TTC549 (cell line): Measurements from ENCODE around the gene FAM219A.
"Not testable (repeated sequence)": the region's sequence is repeated elsewhere in the genome, so short reads cannot be mapped to it uniquely, and the experiment has no call there.

Source experiments
- FAIRE-seq: peaks from 2 replicates; lab custom pipeline; 2012; peaks lifted over from hg19 to GRCh38; lab: Jason Lieb, UNC

FAM219A gene

GRCh38 chr9:34482746-34483145 lies 24.4 kb upstream of the FAM219A start:
- FAIRE-seq, result not testable (repeated sequence)

- FAIRE-seq, result not testable (repeated sequence)
These were observed 23.2 kb upstream of the FAM219A start for GRCh38 chr9:34481620-34482019.

GRCh38 chr9:34479431-34479866 lies 21.1 kb upstream of the FAM219A start:
- no peak for FAIRE-seq

- FAIRE-seq, result no peak
These were observed 19.2 kb upstream of the FAM219A start for GRCh38 chr9:34477541-34477940.

- FAIRE-seq, result no peak
These were observed 16.7 kb upstream of the FAM219A start for GRCh38 chr9:34475097-34475496.

GRCh38 chr9:34465468-34465867 lies 7.1 kb upstream of the FAM219A start:
- no peak for FAIRE-seq

GRCh38 chr9:34464571-34464970 lies 6.2 kb upstream of the FAM219A start:
- FAIRE-seq, result no peak

GRCh38 chr9:34463901-34464232 lies 5.5 kb upstream of the FAM219A start:
- FAIRE-seq, result no peak

GRCh38 chr9:34463098-34463900 lies 4.9 kb upstream of the FAM219A start:
- FAIRE-seq, result no peak

- no peak for FAIRE-seq
These were observed 1.6 kb upstream of the FAM219A start for GRCh38 chr9:34459941-34460340.

GRCh38 chr9:34459356-34459755 lies 986 bp upstream of the FAM219A start:
- no peak for FAIRE-seq

- no peak for FAIRE-seq
These were observed 580 bp upstream of the FAM219A start for GRCh38 chr9:34458959-34459340.

GRCh38 chr9:34457266-34458012 lies 931 bp downstream of the FAM219A start:
- no peak for FAIRE-seq

GRCh38 chr9:34456746-34457145 lies 1.6 kb downstream of the FAM219A start:
- no peak for FAIRE-seq

GRCh38 chr9:34456151-34456550 lies 2.2 kb downstream of the FAM219A start:
- no peak for FAIRE-seq

- no peak for FAIRE-seq
These were observed 3.8 kb downstream of the FAM219A start for GRCh38 chr9:34454571-34455065.

GRCh38 chr9:34452568-34452967 lies 5.8 kb downstream of the FAM219A start:
- no peak for FAIRE-seq

- no peak for FAIRE-seq
These were observed 6.8 kb downstream of the FAM219A start for GRCh38 chr9:34451545-34451944.

- FAIRE-seq, result no peak
These were observed 7.2 kb downstream of the FAM219A start for GRCh38 chr9:34451135-34451534.

- no peak for FAIRE-seq
These were observed 7.7 kb downstream of the FAM219A start for GRCh38 chr9:34450644-34451043.

- no peak for FAIRE-seq
These were observed 11.4 kb downstream of the FAM219A start for GRCh38 chr9:34446951-34447350.

- FAIRE-seq, result no peak
These were observed 11.9 kb downstream of the FAM219A start for GRCh38 chr9:34446468-34446891.

GRCh38 chr9:34443976-34444375 lies 14.4 kb downstream of the FAM219A start:
- no peak for FAIRE-seq

GRCh38 chr9:34443533-34443932 lies 14.8 kb downstream of the FAM219A start:
- no peak for FAIRE-seq
